Right lobe of liver (tissue), 6 donors: Measurements from ENCODE around the gene WNK4. TPM values are rescaled to one million over a fixed set of nuclear protein-coding genes. Genes with fewer than 3 reads are reported as not detected.

ENCODE experiments used
- ATAC-seq, 4 donors: fragments of 200-7000 bp; cut with Tn5 transposase; one replicate each; pipeline ENCODE4 v1.9.1; 2020; ENCODE audit warnings: mild to moderate bottlenecking in 4 of 4, moderate library complexity in 4 of 4
- DNase-seq, 3 donors: peaks; one replicate each; pipeline ENCODE4 v3.0.0-alpha.2; 2020
- H3K27ac ChIP-seq, 3 donors: fragments of 200-600 bp; one replicate each; pipeline ENCODE4 v1.8.0; 2022
- H3K27me3 ChIP-seq, 2 donors: fragments of 200-600 bp; one replicate each; pipeline ENCODE4 v1.8.0; 2022
- H3K36me3 ChIP-seq, 4 donors: fragments of 200-600 bp; sonication (generic) in 1 of 4; one replicate each; pipeline versions ENCODE4 v1.5.1 to v1.8.0; 2017 to 2022; ENCODE audit warnings: control low read depth in 1 of 4
- H3K4me1 ChIP-seq, 4 donors: fragments of 200-600 bp; sonication (generic) in 1 of 4; one replicate each; pipeline versions ENCODE4 v1.5.1 to v1.8.0; 2017 to 2022; ENCODE audit warnings: control low read depth in 1 of 4
- H3K4me3 ChIP-seq, 3 donors: fragments of 200-600 bp; one replicate each; pipeline ENCODE4 v1.8.0; 2022
- H3K9me3 ChIP-seq, 4 donors: fragments of 200-600 bp; sonication (generic) in 1 of 4; one replicate each; pipeline versions ENCODE4 v1.5.1 to v1.8.0; 2017 to 2022; ENCODE audit warnings: control low read depth in 1 of 4
- POLR2A ChIP-seq: fragments of 450-650 bp; IDR thresholded peaks from one replicate; pipeline ENCODE4 v1.6.1; 2017; ENCODE audit warnings: antibody characterized with exemption, mild to moderate bottlenecking
- WGBS: methylation state at CpG from one replicate; pipeline ENCODE4 v1.1.6; 2018; ENCODE audit warnings: low coverage, low lambda C conversion rate; ENCODE audit not compliant: insufficient coverage; ENCODE audit errors: missing lambda C conversion rate; 5-methylcytosine and 5-hydroxymethylcytosine counted together
- intact Hi-C, 2 donors: fragments of 100-400 bp; cut with DNase I; formaldehyde crosslinking; loops; one replicate each; pipeline versions ENCODE4 v1.11.2 to v1.14.1; 2022
- total RNA-seq, 6 experiments: library from RNA; depleted of rRNA in 2 of 6; stranded (reverse); fragments of >200 nt in 2 of 6; fragmentation: NEBNext Ultra II Directional in 3 of 6; extraction: Animal tissue kit (Norgen Biotek cat#: 25700) in 3 of 6; gene quantifications; one replicate each; pipeline versions ENCODE4 v1.1.0 to v1.2.4, GENCODE V29; 2016 to 2023
- TF ChIP-seq, protein P1 (sequence below), 4 donors: fragments of 200-600 bp in 3 of 4; fragments of 450-650 bp in 1 of 4; IDR thresholded peaks; one replicate each; pipeline versions ENCODE4 v1.5.1 to v1.8.0; 2016 to 2022; ENCODE audit warnings: antibody characterized with exemption in 4 of 4, mild to moderate bottlenecking in 2 of 4
- donor health status: DM: no; HTN: yes; CAD: no.
- donor health status: DM: no; HTN: no; CAD: no.
- donor health status: DM: no; HTN: no; CAD: no.
- donor health status: DM: no; HTN: yes; CAD: no.
- donor health status: DM: no; HTN: yes; CAD: no.

The WNK4 gene
- total RNA-seq, 6 experiments from 2014 or later, result 0.12 to 1.1 (median 0.22) TPM; not detected in 3

DNA sequence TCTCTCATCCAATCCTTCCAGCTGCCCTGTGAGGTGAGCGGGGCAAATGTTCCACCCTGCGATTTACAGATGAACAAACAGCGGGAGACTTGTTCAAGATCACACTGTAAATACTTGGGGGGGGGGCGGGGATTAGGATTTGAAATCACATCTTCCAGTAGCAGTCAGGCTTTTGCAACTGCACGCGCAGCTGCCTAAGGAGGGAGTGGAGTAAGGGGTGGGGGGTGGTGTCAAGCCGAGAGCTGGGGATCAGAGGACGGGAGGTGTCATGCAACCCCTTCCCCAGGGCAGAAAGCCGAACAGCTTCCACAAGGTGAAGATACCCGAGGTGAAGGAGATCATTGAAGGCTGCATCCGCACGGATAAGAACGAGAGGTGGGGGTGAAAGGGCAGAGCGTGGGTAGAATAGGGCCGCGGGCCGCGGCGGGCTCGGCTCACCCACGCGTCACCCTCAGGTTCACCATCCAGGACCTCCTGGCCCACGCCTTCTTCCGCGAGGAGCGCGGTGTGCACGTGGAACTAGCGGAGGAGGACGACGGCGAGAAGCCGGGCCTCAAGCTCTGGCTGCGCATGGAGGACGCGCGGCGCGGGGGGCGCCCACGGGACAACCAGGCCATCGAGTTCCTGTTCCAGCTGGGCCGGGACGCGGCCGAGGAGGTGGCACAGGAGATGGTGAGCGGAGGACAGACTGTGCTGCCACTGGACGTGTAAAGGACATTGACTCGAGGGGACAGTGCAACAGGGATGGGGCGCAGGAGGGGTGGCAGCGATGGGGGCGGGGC, 4.6 kb downstream of the WNK4 start:
- no peaks in the 10 kb centered on the region for H3K36me3 ChIP-seq
- 47% methylated on average over 15 of the region's 52 CpGs for WGBS
- intact Hi-C loops, result no loop called here
- no peaks in the 10 kb centered on the region for H3K27me3 ChIP-seq
- H3K27ac ChIP-seq, result no peak overlapping the region
- ATAC-seq, result no peak
- peaks cover 0 to 11% (median 0%) of the 10 kb centered on the region in 4 donors for H3K4me1 ChIP-seq
- no peak for TF ChIP-seq POLR2A
- TF ChIP-seq, protein P1, sequence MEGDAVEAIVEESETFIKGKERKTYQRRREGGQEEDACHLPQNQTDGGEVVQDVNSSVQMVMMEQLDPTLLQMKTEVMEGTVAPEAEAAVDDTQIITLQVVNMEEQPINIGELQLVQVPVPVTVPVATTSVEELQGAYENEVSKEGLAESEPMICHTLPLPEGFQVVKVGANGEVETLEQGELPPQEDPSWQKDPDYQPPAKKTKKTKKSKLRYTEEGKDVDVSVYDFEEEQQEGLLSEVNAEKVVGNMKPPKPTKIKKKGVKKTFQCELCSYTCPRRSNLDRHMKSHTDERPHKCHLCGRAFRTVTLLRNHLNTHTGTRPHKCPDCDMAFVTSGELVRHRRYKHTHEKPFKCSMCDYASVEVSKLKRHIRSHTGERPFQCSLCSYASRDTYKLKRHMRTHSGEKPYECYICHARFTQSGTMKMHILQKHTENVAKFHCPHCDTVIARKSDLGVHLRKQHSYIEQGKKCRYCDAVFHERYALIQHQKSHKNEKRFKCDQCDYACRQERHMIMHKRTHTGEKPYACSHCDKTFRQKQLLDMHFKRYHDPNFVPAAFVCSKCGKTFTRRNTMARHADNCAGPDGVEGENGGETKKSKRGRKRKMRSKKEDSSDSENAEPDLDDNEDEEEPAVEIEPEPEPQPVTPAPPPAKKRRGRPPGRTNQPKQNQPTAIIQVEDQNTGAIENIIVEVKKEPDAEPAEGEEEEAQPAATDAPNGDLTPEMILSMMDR (IDR thresholded peaks at IDR 0.05), result no peak
- H3K9me3 ChIP-seq, result no peaks in the 10 kb centered on the region
- no peak for DNase-seq
- H3K4me3 ChIP-seq, result no peak overlapping the region

DNA sequence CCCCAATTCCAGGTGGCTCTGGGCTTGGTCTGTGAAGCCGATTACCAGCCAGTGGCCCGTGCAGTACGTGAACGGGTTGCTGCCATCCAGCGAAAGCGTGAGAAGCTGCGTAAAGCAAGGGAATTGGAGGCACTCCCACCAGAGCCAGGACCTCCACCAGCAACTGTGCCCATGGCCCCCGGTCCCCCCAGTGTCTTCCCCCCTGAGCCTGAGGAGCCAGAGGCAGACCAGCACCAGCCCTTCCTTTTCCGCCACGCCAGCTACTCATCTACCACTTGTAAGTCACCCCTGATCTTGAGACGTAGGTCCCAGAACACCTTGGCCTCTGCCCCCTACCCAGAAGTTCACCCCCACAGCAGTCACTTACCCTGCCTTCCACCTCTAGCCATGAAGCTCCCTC, 6.9 kb downstream of the WNK4 start:
- Histone ChIP-seq H3K4me1 (peaks cover 0 to 7% (median 0%) of the 10 kb centered on the region in 4 donors), H3K4me3 (no peak overlapping the region), H3K36me3 (no peaks in the 10 kb centered on the region), H3K27ac (no peak overlapping the region), H3K27me3 (no peaks in the 10 kb centered on the region), H3K9me3 (no peaks in the 10 kb centered on the region)
- ATAC-seq (no peak), DNase-seq (no peak)
- intact Hi-C loops, result no loop called here
- no peak for TF ChIP-seq POLR2A
- TF ChIP-seq, protein P1 (IDR thresholded peaks at IDR 0.05), result no peak
- 81% methylated on average over 5 of the region's 11 CpGs for WGBS

DNA sequence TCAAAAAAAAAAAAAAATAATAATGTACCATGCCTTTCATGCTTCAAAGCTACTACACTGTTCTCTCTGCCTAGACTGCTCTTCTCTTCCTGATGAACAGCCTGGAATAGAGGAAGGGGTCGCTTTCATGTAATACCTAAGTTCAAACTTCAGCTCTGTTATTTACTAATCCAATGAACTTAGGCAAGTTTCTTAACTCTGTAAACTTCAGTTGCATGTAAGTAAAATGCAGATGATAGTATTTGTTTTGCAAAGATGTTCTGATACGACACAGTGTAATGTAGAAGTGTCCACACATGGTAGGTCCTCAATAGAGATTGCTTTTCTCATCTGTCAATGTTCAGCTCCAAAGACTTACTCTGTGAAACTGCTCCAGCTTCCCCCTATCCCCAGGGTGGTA, 11.5 kb downstream of the WNK4 start:
- ATAC-seq, result peak in 1 of 4 donors; percentile 50
- peaks cover 0 to 11% (median under 1%) of the 10 kb centered on the region in 4 donors for H3K4me1 ChIP-seq
- H3K27me3 ChIP-seq, result no peaks in the 10 kb centered on the region
- WGBS, result 39% methylated on average over 2 of the region's 2 CpGs
- DNase-seq, result no peak
- no peak overlapping the region for H3K4me3 ChIP-seq
- TF ChIP-seq, protein P1 (IDR thresholded peaks at IDR 0.05), result no peak
- no peak for TF ChIP-seq POLR2A
- intact Hi-C loops, result no loop called here
- H3K27ac ChIP-seq, result no peak overlapping the region
- no peaks in the 10 kb centered on the region for H3K36me3 ChIP-seq
- no peaks in the 10 kb centered on the region for H3K9me3 ChIP-seq

DNA sequence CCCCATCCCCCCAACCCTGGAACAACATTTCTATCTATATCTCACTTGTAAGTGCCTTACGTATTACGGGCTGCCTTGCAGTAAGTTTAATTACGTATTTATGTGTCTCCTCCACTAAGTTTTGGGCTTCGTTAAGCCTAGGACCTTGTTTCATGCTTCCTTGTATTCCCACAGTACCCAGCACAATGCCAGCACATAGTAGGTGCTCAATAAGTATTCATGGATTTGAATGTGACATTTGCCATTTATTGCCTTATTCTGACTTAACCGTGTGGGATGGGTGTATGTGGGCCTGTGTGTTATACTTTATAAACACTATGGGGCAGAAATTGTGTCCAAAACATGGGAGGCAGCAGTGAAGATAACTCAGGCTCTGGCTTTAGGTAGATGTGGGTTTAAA, 12.1 kb downstream of the WNK4 start:
- ATAC-seq, result no peak
- no peaks in the 10 kb centered on the region for H3K36me3 ChIP-seq
- TF ChIP-seq POLR2A, result no peak
- TF ChIP-seq, protein P1 (IDR thresholded peaks at IDR 0.05), result no peak

More for the DNA sequence above, 12.1 kb downstream of the WNK4 start:
- Histone ChIP-seq H3K4me3 (no peak overlapping the region), H3K27me3 (no peaks in the 10 kb centered on the region), H3K27ac (no peak overlapping the region), H3K9me3 (no peaks in the 10 kb centered on the region), H3K4me1 (peaks cover 0 to 15% (median 2%) of the 10 kb centered on the region in 4 donors)
- no peak for DNase-seq
- 56% methylated on average over 5 of the region's 5 CpGs for WGBS
- intact Hi-C loops, result no loop called here
